Endothelial cell of umbilical vein (primary cell): ENCODE data around the gene SUDS3. TPM values are rescaled to one million over a fixed set of nuclear protein-coding genes. Genes with fewer than 3 reads are reported as not detected.

ENCODE experiments used
- BruUV-seq: library from RNA; stranded (reverse); fragments of 400-500 nt; replicated peaks from 2 replicates; lab custom pipeline; 2021; lab: Mats Ljungman, UMichigan
- CTCF ChIA-PET: fragments of 300-600, 350-600 bp; sonication (Branson Sonifier 250); formaldehyde crosslinking; loops from one replicate; lab custom pipeline; 2021; ENCODE audit warnings: antibody characterized with exemption, inconsistent platforms; lab: Charles Lee
- POLR2A ChIA-PET: fragments of 300-600, 350-600 bp; sonication (Branson Sonifier 250); formaldehyde crosslinking; loops from one replicate; lab custom pipeline; 2021; ENCODE audit warnings: antibody characterized with exemption, inconsistent platforms; lab: Charles Lee
- DNase-seq: peaks from one replicate; pipeline ENCODE4 v3.0.0-alpha.2; 2011; ENCODE audit warnings: low read depth, low spot score
- FAIRE-seq: peaks from 2 replicates; lab custom pipeline; 2011; peaks lifted over from hg19 to GRCh38; lab: Jason Lieb, UNC
- H2AFZ ChIP-seq: 2 replicates; pipeline ENCODE4 v1.6.0; 2012; ENCODE audit warnings: low read depth, low read length, control low read depth, inconsistent platforms
- H3K27ac ChIP-seq: 2 replicates; pipeline ENCODE4 v1.5.1; 2011; ENCODE audit warnings: low read depth, mild to moderate bottlenecking, control low read depth, low read length, moderate library complexity; ENCODE audit not compliant: insufficient read depth
- H3K27me3 ChIP-seq, 2 experiments: 2 replicates each; pipeline versions ENCODE4 v1.6.0 to v1.6.1; 2011; ENCODE audit warnings: low read length in 2 of 2, mixed read lengths in 1 of 2; ENCODE audit not compliant: control insufficient read depth in 2 of 2, insufficient read depth in 2 of 2
- H3K36me3 ChIP-seq, 2 experiments: 2 replicates in 1 of 2; 3 replicates in 1 of 2; pipeline ENCODE4 v1.5.1; 2011; ENCODE audit warnings: low read length in 2 of 2, mild to moderate bottlenecking in 1 of 2, moderate library complexity in 1 of 2; ENCODE audit not compliant: control insufficient read depth in 2 of 2, insufficient read depth in 2 of 2; ENCODE audit errors: extremely low read depth in 1 of 2
- H3K4me1 ChIP-seq: 3 replicates; pipeline ENCODE4 v1.5.1; 2011; ENCODE audit warnings: mild to moderate bottlenecking, low read length; ENCODE audit not compliant: control insufficient read depth, insufficient read depth; ENCODE audit errors: extremely low read depth
- H3K4me2 ChIP-seq: 2 replicates; pipeline ENCODE4 v1.6.1; 2011; ENCODE audit warnings: low read length, control low read depth, mixed read lengths; ENCODE audit not compliant: insufficient read depth
- H3K4me3 ChIP-seq, 3 experiments: fragments of 200-600 bp in 1 of 3; sonication (generic), shearing (Covaris generic) in 1 of 3; replicated peaks in 1 of 3; 2 replicates each; pipeline ENCODE4 v1.5.1; 2011 to 2016; ENCODE audit warnings: control low read depth in 3 of 3, low read length in 3 of 3, mild to moderate bottlenecking in 2 of 3, inconsistent platforms in 1 of 3, low read depth in 1 of 3, moderate library complexity in 1 of 3; ENCODE audit not compliant: insufficient read depth in 1 of 3
- H3K79me2 ChIP-seq: 2 replicates; pipeline ENCODE4 v1.6.0; 2012; ENCODE audit warnings: low read length, inconsistent platforms; ENCODE audit not compliant: control insufficient read depth, insufficient read depth
- H3K9ac ChIP-seq: replicated peaks from 2 replicates; pipeline ENCODE3; 2011; ENCODE audit warnings: low read length, control low read depth; ENCODE audit not compliant: insufficient read depth; ENCODE audit errors: extremely low read depth
- H3K9me1 ChIP-seq: replicated peaks from 3 replicates; pipeline ENCODE4 v1.6.0; 2011; ENCODE audit warnings: mild to moderate bottlenecking, low read length; ENCODE audit not compliant: control insufficient read depth, insufficient read depth; ENCODE audit errors: extremely low read depth
- H3K9me3 ChIP-seq: replicated peaks from 2 replicates; pipeline ENCODE4 v1.5.1; 2012; ENCODE audit warnings: low read length, inconsistent platforms; ENCODE audit not compliant: control insufficient read depth, insufficient read depth
- H4K20me1 ChIP-seq: replicated peaks from 2 replicates; pipeline ENCODE3; 2011; ENCODE audit warnings: mild to moderate bottlenecking, low read length; ENCODE audit not compliant: control insufficient read depth, insufficient read depth; ENCODE audit errors: extremely low read depth
- CTCF ChIP-seq, 2 donors: IDR thresholded peaks; 1 replicate in 1 of 2; 2 replicates in 1 of 2; pipeline ENCODE4 v1.5.1; 2011; ENCODE audit warnings: low read length in 2 of 2, mild to moderate bottlenecking in 2 of 2, moderate library complexity in 2 of 2, control low read depth in 1 of 2, inconsistent platforms in 1 of 2, low read depth in 1 of 2; ENCODE audit not compliant: insufficient read depth in 1 of 2; ENCODE audit errors: extremely low read depth in 1 of 2
- EZH2 ChIP-seq: IDR thresholded peaks from 2 replicates; pipeline ENCODE4 v1.6.1; 2012; ENCODE audit warnings: borderline replicate concordance, low read depth, mild to moderate bottlenecking, moderate library complexity, low read length, inconsistent platforms; ENCODE audit not compliant: severe bottlenecking
- FOS ChIP-seq: IDR thresholded peaks from 2 replicates; pipeline ENCODE4 v1.6.1; 2011; ENCODE audit warnings: mild to moderate bottlenecking, low read length, moderate library complexity, borderline replicate concordance; ENCODE audit not compliant: insufficient read depth
- GATA2 ChIP-seq: IDR thresholded peaks from 2 replicates; pipeline ENCODE4 v1.7.0; 2011; ENCODE audit warnings: low read depth, mild to moderate bottlenecking, moderate library complexity, mixed read lengths, low read length; ENCODE audit not compliant: insufficient read length, insufficient read depth
- JUN ChIP-seq: IDR thresholded peaks from 2 replicates; pipeline ENCODE4 v1.6.1; 2011; ENCODE audit warnings: borderline replicate concordance, low read depth; ENCODE audit not compliant: insufficient read length, insufficient read depth
- MAX ChIP-seq: IDR thresholded peaks from 2 replicates; pipeline ENCODE4 v1.6.1; 2011; ENCODE audit not compliant: insufficient read depth, insufficient read length
- MYC ChIP-seq: IDR thresholded peaks from one replicate; pipeline ENCODE4 v1.6.1; 2011; ENCODE audit warnings: mild to moderate bottlenecking, low read depth, low read length
- POLR2A ChIP-seq: IDR thresholded peaks from 2 replicates; pipeline ENCODE4 v1.6.1; 2012; ENCODE audit warnings: low read depth, mild to moderate bottlenecking, control low read depth, low read length
- POLR2AphosphoS5 ChIP-seq: IDR thresholded peaks from 2 replicates; pipeline ENCODE4 v1.6.1; 2012; ENCODE audit warnings: low read depth, mild to moderate bottlenecking, control low read depth, low read length, moderate library complexity; ENCODE audit not compliant: insufficient read depth
- dilution Hi-C: fragments of 300-500 bp; cut with MboI; formaldehyde crosslinking; loops from one replicate; pipeline ENCODE4 v1.15.0; 2019; ENCODE audit warnings: low sequenced_read_pairs; ENCODE audit not compliant: extremely low pct_ligation_motif_present
- intact Hi-C: fragments of 100-400 bp; cut with micrococcal nuclease; formaldehyde crosslinking; loops from one replicate; pipeline ENCODE4 v1.10.0; 2022
- polyA plus RNA-seq, 4 experiments: library from polyadenylated mRNA; depleted of rRNA in 3 of 4; stranded (reverse) in 3 of 4; unstranded in 1 of 4; fragments of >200 nt; gene quantifications; 2 replicates each; pipeline versions ENCODE4 v1.2.1 to v1.2.3, GENCODE V29; 2011 to 2012; ENCODE audit warnings: missing spikeins in 1 of 4
- total RNA-seq: library from RNA; stranded (reverse); gene quantifications from 2 replicates; pipeline ENCODE4 v1.2.3, GENCODE V29; 2021

SUDS3 gene
- total and polyA plus RNA-seq, 2 donors (not counting 3 experiments of a cell fraction or from before 2014, with no cell fraction given): 16.9 to 27.4 TPM

- TF ChIP-seq MYC (no peak), MAX (no peak), GATA2 (no peak), EZH2 (no peak), FOS (no peak), JUN (no peak), POLR2A (no peak), POLR2AphosphoS5 (no peak), CTCF (IDR thresholded peaks at IDR 0.05; ENCODE audit: extremely low read depth in 1 of 2, insufficient read depth in 1 of 2, low read depth in 1 of 2, low read length in 2 of 2) (no peak)
- Histone ChIP-seq H3K4me1 (no peaks in the 10 kb centered on the region), H3K27me3 (no peaks in the 10 kb centered on the region), H4K20me1 (no peaks in the 10 kb centered on the region), H3K9me1 (no peaks in the 10 kb centered on the region), H3K27ac (no peak overlapping the region), H3K9me3 (no peaks in the 10 kb centered on the region), H3K9ac (no peak overlapping the region), H2AFZ (no peak overlapping the region), H3K36me3 (no peaks in the 10 kb centered on the region), H3K79me2 (no peaks in the 10 kb centered on the region), H3K4me3 (no peak overlapping the region), H3K4me2 (no peak overlapping the region)
- FAIRE-seq (no peak), DNase-seq (no peak)
- ChIA-PET POLR2A (no interaction called here), CTCF (interaction anchor here (1.6 kb wide), 1 partner anchor 20 kb away, joined by 9 read pairs; no protein-coding TSS in a partner anchor)
- dilution Hi-C loops (no loop called here), intact Hi-C loops (no loop called here)
- no TSS peak for BruUV-seq
These were observed 48.5 kb downstream of the SUDS3 start for GRCh38 chr12:118424884-118425283.
